K562 (cell line): ENCODE measurements around the gene RAD52. TPM values are rescaled to one million over a fixed set of nuclear protein-coding genes. Genes with fewer than 3 reads are reported as not detected.
A peak's percentile ranks its signal among the peaks of the same experiment; 100 is the strongest.

ENCODE experiments used
- ATAC-seq: fragments of 200-7000 bp; cut with Tn5 transposase; 3 replicates; pipeline ENCODE4 v1.9.1; 2020; ENCODE audit warnings: moderate library complexity
- BruUV-seq: library from RNA; stranded (reverse); fragments of 400-500 nt; replicated peaks from 2 replicates; lab custom pipeline; 2021; lab: Mats Ljungman, UMichigan
- CTCF ChIA-PET: fragments of 300-600 bp; formaldehyde crosslinking; extraction: SDS; loops from one replicate; lab custom pipeline; 2021; ENCODE audit warnings: low intra/inter-chr PET ratio; lab: Yijun Ruan, JAX
- POLR2A ChIA-PET: fragments of 300-600, 350-650 bp; sonication (Branson Sonifier 250); formaldehyde crosslinking; extraction: SDS; loops from one replicate; lab custom pipeline; 2021; ENCODE audit warnings: antibody characterized with exemption, inconsistent platforms; lab: Yijun Ruan, JAX
- DNase-seq, 4 experiments: peaks; one replicate each; pipeline versions ENCODE4 v3.0.0 to v3.0.0-alpha.2; 2011 to 2018; ENCODE audit warnings: low spot score in 3 of 4, mixed read lengths in 3 of 4; ENCODE audit errors: extremely low read depth in 1 of 4
- FAIRE-seq: peaks from 2 replicates; lab custom pipeline; 2011; peaks lifted over from hg19 to GRCh38; lab: Jason Lieb, UNC
- H2AFZ ChIP-seq: 2 replicates; pipeline ENCODE4 v1.6.0; 2011; ENCODE audit warnings: low read depth, low read length, control low read depth, inconsistent platforms
- H3K27ac ChIP-seq: fragments of 200-600 bp; 3 replicates; pipeline ENCODE4 v1.8.0; 2011; ENCODE audit warnings: low read depth, mild to moderate bottlenecking, control low read depth, inconsistent platforms, low read length, moderate library complexity, mixed read lengths; ENCODE audit errors: extremely low read depth
- H3K27me3 ChIP-seq, 2 experiments: fragments of 300-600 bp in 1 of 2; 2 replicates in 1 of 2; 3 replicates in 1 of 2; pipeline versions ENCODE4 v1.6.0 to v1.8.0; 2011; ENCODE audit warnings: inconsistent platforms in 2 of 2, low read length in 2 of 2, mild to moderate bottlenecking in 1 of 2, mixed read lengths in 1 of 2, moderate library complexity in 1 of 2; ENCODE audit not compliant: control insufficient read depth in 2 of 2, insufficient read depth in 2 of 2
- H3K36me3 ChIP-seq: fragments of 300-600 bp; 3 replicates; pipeline ENCODE4 v1.8.0; 2011; ENCODE audit warnings: mild to moderate bottlenecking, low read length, inconsistent platforms; ENCODE audit not compliant: control insufficient read depth, insufficient read depth
- H3K4me1 ChIP-seq, 2 experiments: fragments of 200-600 bp in 1 of 2; replicated peaks in 1 of 2; 2 replicates in 1 of 2; 3 replicates in 1 of 2; pipeline versions ENCODE4 v1.5.1 to v1.8.0; 2011; ENCODE audit warnings: inconsistent platforms in 2 of 2, low read length in 2 of 2, mild to moderate bottlenecking in 1 of 2, mixed read lengths in 1 of 2, moderate library complexity in 1 of 2; ENCODE audit not compliant: control insufficient read depth in 2 of 2, insufficient read depth in 2 of 2
- H3K4me2 ChIP-seq: 2 replicates; pipeline ENCODE4 v1.6.1; 2011; ENCODE audit warnings: low read length, control low read depth, inconsistent platforms, mixed read lengths; ENCODE audit not compliant: insufficient read depth
- H3K4me3 ChIP-seq: fragments of 200-600 bp; sonication (generic), shearing (Covaris generic); 2 replicates; pipeline ENCODE4 v1.5.1; 2016; ENCODE audit warnings: control low read depth, inconsistent platforms
- H3K79me2 ChIP-seq: fragments of 200-600 bp; 3 replicates; pipeline ENCODE4 v1.8.0; 2011; ENCODE audit warnings: low read length, inconsistent platforms; ENCODE audit not compliant: control insufficient read depth, insufficient read depth
- H3K9ac ChIP-seq, 2 experiments: 2 replicates each; pipeline versions ENCODE4 v1.6.0 to v1.6.1; 2011; ENCODE audit warnings: low read depth in 2 of 2, low read length in 2 of 2, control low read depth in 1 of 2, inconsistent platforms in 1 of 2, mild to moderate bottlenecking in 1 of 2, mixed read lengths in 1 of 2; ENCODE audit not compliant: insufficient read depth in 1 of 2
- H3K9me1 ChIP-seq: one replicate; pipeline ENCODE4 v1.6.0; 2011; ENCODE audit warnings: inconsistent platforms, mild to moderate bottlenecking, low read length, moderate library complexity; ENCODE audit not compliant: control insufficient read depth, insufficient read depth
- H3K9me3 ChIP-seq: replicated peaks from 2 replicates; pipeline ENCODE4 v1.5.1; 2011; ENCODE audit warnings: low read depth, low read length, inconsistent platforms; ENCODE audit not compliant: control insufficient read depth, insufficient read depth
- H4K20me1 ChIP-seq: replicated peaks from 2 replicates; pipeline ENCODE4 v1.6.1; 2011; ENCODE audit warnings: low read length, inconsistent platforms, mixed read lengths; ENCODE audit not compliant: control insufficient read depth, insufficient read depth
- CCNT2 ChIP-seq: IDR thresholded peaks from 2 replicates; pipeline ENCODE4 v1.6.1; 2011; ENCODE audit warnings: borderline replicate concordance, low read depth, mild to moderate bottlenecking, moderate library complexity, mixed read lengths, low read length; ENCODE audit not compliant: insufficient read length; ENCODE audit errors: extremely low read depth
- DACH1 ChIP-seq: fragments of 450-650 bp; IDR thresholded peaks from 2 replicates; pipeline ENCODE4 v1.6.1; 2018; ENCODE audit not compliant: partially characterized antibody
- ZNF407 ChIP-seq: fragments of 450-650 bp; IDR thresholded peaks from 2 replicates; pipeline ENCODE4 v1.6.1; 2016; ENCODE audit warnings: low read depth
- ZNF780A ChIP-seq: fragments of 250-450 bp; sonication (Bioruptor Pico); IDR thresholded peaks from 2 replicates; pipeline ENCODE4 v1.5.0; 2021; ENCODE audit warnings: mild to moderate bottlenecking
- WGBS: fragments of 100-300 bp; shearing (Covaris generic); methylation state at CpG from one replicate; pipeline ENCODE4 v1.1.6; 2016; ENCODE audit warnings: low coverage, mixed read lengths; ENCODE audit not compliant: insufficient coverage; ENCODE audit errors: missing lambda C conversion rate; 5-methylcytosine and 5-hydroxymethylcytosine counted together
- in situ Hi-C: fragments of 300-500 bp; cut with MboI; formaldehyde crosslinking; loops from 4 replicates; pipeline ENCODE4 v1.15.0; 2018; ENCODE audit warnings: inconsistent platforms, mixed read lengths
- intact Hi-C: fragments of 100-400 bp; cut with micrococcal nuclease; formaldehyde crosslinking; loops from 2 replicates; pipeline ENCODE4 v1.14.2; 2022
- polyA plus RNA-seq, 8 experiments: library from polyadenylated mRNA; depleted of rRNA in 4 of 8; stranded (reverse) in 5 of 8; unstranded in 3 of 8; fragments of >200 nt; fragmentation: Nextera tagmentation in 2 of 8; fragmentation: Illumina TruSeq in 1 of 8; extraction: Ambion mirVana in 2 of 8; extraction: Trizol in 1 of 8; gene quantifications; 2 replicates each; pipeline versions ENCODE4 v1.2.1 to v1.2.3, GENCODE V29; 2011 to 2014; ENCODE audit warnings: inconsistent platforms in 1 of 8, missing spikeins in 1 of 8
- total RNA-seq, 7 experiments: library from RNA; depleted of rRNA in 6 of 7; stranded (reverse); fragments of >200 nt in 6 of 7; fragmentation: Illumina TruSeq in 2 of 7; extraction: Trizol in 2 of 7; gene quantifications; 2 replicates each; pipeline versions ENCODE4 v1.2.1 to v1.2.3, GENCODE V29; 2011 to 2021; ENCODE audit warnings: low replicate concordance in 1 of 7
- TF ChIP-seq, protein P1 (sequence below), 2 experiments: fragments of 450-650 bp; formaldehyde crosslinking in 1 of 2; IDR thresholded peaks; 2 replicates each; pipeline versions ENCODE4 v1.4.0 to v1.6.1; 2014 to 2020; ENCODE audit warnings: mild to moderate bottlenecking in 2 of 2, borderline replicate concordance in 1 of 2, low read depth in 1 of 2

The RAD52 gene
- total and polyA plus RNA-seq, 9 of the 15 experiments (the other 6 are each of a cell fraction or from before 2014, with no cell fraction given), result 1.3 to 15.9 (median 9.3) TPM

DNA sequence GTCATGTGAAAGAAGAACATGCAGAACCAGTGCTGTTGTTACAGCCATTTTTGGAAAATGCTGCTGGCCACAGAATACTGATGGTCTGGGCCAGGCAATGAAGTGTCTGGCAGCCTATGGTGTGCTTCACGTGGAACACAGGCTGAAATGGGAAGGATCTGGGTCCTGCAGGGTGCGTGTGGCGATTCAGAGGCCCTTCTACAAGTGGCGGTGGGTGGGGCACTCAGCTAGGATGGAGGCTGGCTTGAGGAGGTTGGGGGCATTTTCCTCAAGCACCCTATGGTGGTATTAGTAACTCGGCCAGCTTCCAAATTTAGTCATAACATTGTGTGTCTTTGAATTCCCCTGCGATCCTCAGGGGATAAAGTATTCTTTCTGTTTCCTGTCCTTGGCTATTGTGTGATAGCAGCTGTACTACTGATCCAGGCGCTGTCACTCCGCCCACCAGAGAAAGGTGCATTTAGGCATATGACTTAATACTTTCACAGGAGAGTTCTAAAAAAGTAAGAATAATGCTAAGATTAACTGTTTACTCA, 9.2 kb upstream of the RAD52 start:
- DNase-seq (no peak), ATAC-seq (no peak), FAIRE-seq (no peak)
- Histone ChIP-seq H3K27me3 (no peaks in the 10 kb centered on the region), H3K9me1 (no peaks in the 10 kb centered on the region), H3K4me2 (no peak overlapping the region), H3K27ac (no peak overlapping the region), H4K20me1 (no peaks in the 10 kb centered on the region), H3K79me2 (no peaks in the 10 kb centered on the region), H3K9ac (no peak overlapping the region), H3K36me3 (no peaks in the 10 kb centered on the region), H3K9me3 (no peaks in the 10 kb centered on the region), H3K4me3 (no peak overlapping the region), H2AFZ (peak overlapping the region; percentile 39; the same call in 1 of the 2 replicates), H3K4me1 (peaks cover 0 to 1% of the 10 kb centered on the region in 2 experiments; a peak in 3 of 5 replicates)
- POLR2A ChIA-PET, result interaction anchor here (0.8 to 1.1 kb wide), 2 partner anchors 9 kb away, joined by 3 to 4 read pairs; partner anchors contain the start of gene RAD52
- intact Hi-C loops, result no loop called here
- CTCF ChIA-PET, result no interaction called here
- no TSS peak for BruUV-seq
- in situ Hi-C loops, result no loop called here
- WGBS, result 37% methylated on average over 7 of the region's 8 CpGs
- TF ChIP-seq, protein P1, sequence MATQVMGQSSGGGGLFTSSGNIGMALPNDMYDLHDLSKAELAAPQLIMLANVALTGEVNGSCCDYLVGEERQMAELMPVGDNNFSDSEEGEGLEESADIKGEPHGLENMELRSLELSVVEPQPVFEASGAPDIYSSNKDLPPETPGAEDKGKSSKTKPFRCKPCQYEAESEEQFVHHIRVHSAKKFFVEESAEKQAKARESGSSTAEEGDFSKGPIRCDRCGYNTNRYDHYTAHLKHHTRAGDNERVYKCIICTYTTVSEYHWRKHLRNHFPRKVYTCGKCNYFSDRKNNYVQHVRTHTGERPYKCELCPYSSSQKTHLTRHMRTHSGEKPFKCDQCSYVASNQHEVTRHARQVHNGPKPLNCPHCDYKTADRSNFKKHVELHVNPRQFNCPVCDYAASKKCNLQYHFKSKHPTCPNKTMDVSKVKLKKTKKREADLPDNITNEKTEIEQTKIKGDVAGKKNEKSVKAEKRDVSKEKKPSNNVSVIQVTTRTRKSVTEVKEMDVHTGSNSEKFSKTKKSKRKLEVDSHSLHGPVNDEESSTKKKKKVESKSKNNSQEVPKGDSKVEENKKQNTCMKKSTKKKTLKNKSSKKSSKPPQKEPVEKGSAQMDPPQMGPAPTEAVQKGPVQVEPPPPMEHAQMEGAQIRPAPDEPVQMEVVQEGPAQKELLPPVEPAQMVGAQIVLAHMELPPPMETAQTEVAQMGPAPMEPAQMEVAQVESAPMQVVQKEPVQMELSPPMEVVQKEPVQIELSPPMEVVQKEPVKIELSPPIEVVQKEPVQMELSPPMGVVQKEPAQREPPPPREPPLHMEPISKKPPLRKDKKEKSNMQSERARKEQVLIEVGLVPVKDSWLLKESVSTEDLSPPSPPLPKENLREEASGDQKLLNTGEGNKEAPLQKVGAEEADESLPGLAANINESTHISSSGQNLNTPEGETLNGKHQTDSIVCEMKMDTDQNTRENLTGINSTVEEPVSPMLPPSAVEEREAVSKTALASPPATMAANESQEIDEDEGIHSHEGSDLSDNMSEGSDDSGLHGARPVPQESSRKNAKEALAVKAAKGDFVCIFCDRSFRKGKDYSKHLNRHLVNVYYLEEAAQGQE (IDR thresholded peaks at IDR 0.05; ENCODE audit: borderline replicate concordance), result no peak
- TF ChIP-seq, protein P1 (CRISPR knock-in tag; IDR thresholded peaks at IDR 0.05; ENCODE audit: low read depth), result no peak
- TF ChIP-seq ZNF780A (CRISPR knock-in tag) (no peak), ZNF407 (no peak), CCNT2 (no peak), DACH1 (no peak)
